ENCODE results near the gene GSS.

DNA sequence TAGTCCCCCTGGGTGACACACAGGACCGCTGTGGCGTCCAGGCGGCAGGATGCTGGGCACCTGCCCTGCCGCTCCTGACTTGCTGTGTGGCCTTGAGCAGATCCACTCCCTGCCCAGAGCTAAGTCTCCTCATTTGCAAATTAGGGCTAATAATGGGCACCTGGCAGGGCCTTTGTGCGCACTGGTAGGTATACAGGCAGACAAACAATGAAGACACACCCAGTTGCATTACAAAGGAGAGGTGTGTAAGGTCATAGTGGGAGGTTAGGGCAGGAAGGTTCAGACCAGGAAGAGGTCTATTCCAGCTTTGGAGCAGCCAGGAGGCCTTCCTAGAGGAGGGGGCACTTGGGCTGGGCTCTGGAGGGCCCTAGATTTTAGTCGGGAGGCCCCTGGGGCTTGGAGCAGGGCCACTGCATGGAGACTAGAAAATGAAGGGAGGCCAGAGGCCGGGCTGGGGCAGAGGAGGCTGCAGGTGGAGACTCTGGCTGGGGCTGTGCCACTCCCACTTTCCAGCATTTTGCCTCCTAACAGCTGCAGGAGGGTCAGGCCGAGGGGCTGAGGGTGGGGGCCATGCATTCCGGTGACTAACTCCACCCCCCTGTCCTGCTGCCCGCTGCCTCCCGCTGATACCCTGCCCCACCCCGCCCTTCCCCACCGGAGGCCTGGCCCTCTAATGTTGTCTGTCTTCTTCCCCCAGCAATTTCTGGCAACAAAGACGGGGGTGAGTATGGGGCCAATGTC lies 28.6 kb upstream of the GSS start:
- TF ChIP-seq, protein P1, sequence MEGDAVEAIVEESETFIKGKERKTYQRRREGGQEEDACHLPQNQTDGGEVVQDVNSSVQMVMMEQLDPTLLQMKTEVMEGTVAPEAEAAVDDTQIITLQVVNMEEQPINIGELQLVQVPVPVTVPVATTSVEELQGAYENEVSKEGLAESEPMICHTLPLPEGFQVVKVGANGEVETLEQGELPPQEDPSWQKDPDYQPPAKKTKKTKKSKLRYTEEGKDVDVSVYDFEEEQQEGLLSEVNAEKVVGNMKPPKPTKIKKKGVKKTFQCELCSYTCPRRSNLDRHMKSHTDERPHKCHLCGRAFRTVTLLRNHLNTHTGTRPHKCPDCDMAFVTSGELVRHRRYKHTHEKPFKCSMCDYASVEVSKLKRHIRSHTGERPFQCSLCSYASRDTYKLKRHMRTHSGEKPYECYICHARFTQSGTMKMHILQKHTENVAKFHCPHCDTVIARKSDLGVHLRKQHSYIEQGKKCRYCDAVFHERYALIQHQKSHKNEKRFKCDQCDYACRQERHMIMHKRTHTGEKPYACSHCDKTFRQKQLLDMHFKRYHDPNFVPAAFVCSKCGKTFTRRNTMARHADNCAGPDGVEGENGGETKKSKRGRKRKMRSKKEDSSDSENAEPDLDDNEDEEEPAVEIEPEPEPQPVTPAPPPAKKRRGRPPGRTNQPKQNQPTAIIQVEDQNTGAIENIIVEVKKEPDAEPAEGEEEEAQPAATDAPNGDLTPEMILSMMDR (conservative IDR thresholded peaks at IDR 0.05 in 1 of 2, IDR thresholded peaks at IDR 0.05 in 1 of 2; ENCODE audit: low read depth in 1 of 2, low read length in 2 of 2) = no peak
- no peak for TF ChIP-seq EZH2 (IDR thresholded peaks at IDR 0.05; ENCODE audit: low read length, missing control alignments)
